Stimulated activated CD8-positive, alpha-beta memory T cell treated with anti-CD3 and anti-CD28 coated beads, Interleukin-7, amount 100 ng/mL, for 24 hours (primary cell): ENCODE data around the gene SEMA4G.

Source experiments
- DNase-seq: peaks from one replicate; pipeline ENCODE4 v3.0.0-alpha.2; 2020; ENCODE audit warnings: low read depth

The SEMA4G gene, protein sequence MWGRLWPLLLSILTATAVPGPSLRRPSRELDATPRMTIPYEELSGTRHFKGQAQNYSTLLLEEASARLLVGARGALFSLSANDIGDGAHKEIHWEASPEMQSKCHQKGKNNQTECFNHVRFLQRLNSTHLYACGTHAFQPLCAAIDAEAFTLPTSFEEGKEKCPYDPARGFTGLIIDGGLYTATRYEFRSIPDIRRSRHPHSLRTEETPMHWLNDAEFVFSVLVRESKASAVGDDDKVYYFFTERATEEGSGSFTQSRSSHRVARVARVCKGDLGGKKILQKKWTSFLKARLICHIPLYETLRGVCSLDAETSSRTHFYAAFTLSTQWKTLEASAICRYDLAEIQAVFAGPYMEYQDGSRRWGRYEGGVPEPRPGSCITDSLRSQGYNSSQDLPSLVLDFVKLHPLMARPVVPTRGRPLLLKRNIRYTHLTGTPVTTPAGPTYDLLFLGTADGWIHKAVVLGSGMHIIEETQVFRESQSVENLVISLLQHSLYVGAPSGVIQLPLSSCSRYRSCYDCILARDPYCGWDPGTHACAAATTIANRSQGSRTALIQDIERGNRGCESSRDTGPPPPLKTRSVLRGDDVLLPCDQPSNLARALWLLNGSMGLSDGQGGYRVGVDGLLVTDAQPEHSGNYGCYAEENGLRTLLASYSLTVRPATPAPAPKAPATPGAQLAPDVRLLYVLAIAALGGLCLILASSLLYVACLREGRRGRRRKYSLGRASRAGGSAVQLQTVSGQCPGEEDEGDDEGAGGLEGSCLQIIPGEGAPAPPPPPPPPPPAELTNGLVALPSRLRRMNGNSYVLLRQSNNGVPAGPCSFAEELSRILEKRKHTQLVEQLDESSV

DNA sequence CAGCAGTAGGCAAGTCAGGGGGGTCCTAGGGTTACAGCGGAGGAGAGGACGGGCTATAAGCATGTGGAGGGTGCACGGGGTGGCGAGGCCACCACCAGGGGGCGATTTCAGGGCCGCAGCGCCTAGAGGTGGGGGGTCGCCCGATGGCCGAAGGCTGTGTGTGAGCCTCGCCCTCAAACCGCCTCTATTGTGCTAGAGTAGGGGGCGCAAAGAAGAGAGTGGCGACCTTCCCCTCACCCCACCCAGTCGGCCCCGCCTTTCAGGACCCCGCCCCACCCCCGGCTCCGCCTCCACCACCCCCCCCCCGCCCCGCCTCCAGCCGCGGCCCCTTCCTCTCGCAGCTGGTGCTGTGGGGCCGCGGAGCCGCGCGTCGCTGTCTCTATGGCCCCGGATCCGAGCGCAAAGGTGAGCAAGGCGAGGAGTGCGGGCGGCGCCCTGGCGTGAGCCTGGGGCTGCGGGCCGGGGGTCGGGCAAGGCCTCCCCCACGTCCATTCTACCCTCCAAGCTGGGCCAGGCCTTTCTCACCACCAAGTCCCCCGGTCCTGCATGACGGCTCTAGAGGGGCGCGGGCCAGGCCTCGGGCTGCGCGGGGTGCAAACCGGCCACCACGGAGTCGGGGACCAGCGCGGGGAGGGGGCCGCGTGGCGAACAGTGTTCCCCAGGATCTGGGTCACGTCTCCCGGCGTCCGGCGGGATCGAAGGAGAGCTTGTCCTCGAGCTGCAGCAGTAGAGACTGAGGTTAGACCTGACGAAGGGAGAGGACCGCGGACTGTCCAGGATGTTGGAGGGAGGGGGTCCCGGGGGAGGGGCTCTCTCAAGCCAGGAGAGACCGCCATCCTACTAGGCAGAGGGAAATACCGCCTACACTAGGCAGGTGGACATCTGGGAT lies at the start of gene SEMA4G:
Gene SEMA4G, plus strand, starts transcription at position 318 of the 889 bp plus-strand sequence. CDS start 3,409 bp downstream, outside the sequence.
- no peak for DNase-seq

DNA sequence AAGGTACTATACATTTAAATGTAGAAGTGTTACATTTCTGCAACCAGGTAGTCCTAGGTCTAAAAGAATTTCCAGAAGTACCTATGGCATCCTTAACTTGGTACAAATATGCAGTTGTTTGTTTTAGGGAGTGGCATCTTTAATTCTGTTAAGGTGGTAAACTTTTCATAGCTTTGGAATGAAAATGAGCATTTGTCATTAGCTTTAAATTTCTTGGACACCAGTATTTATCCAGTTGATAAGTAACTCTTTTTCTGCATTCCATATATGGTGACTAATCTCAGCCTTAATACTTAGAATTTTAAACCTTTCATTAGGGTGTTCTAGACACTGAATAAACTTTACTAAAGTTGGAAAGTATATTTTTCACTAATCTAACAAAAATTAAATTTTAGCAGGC lies 45.7 kb upstream of the SEMA4G start:
- DNase-seq: no peak

DNA sequence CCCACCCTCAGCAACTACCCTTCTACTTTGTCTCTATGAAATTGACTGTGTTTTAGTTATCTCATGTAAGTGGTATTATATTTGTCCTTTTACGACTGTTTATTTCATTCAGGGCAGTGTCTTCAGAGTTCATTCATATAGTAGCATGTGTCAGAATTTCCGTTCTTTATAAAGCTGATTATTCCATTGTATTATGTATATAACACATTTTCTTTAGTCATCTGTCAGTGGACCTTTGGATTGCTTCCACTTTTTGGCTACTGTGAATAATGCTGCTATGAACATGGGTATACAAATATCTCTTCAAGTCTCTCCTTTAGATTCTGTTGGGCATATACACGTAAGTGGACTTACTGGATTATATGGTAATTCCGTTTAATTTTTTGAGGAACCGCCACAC lies 42.0 kb upstream of the SEMA4G start:
- no peak for DNase-seq

DNA sequence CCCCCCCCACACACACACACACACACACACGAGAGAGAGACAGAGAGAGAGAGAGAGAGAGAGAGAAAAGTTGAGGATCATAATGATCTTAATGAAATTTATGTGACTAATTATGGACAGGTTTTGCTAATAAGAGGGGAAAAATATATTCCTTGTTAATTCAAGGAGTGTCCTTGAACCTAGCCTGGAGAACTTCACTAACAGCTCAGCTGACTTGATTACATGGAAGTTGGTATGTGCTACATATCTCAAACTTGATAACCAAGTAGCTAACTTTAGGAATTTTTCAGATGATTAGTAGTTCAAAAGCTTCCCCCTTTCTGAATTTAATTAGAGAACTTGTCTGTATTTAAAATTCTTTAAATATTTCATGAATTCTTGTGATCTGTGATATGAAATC lies 41.3 kb upstream of the SEMA4G start:
- DNase-seq: no peak

DNA sequence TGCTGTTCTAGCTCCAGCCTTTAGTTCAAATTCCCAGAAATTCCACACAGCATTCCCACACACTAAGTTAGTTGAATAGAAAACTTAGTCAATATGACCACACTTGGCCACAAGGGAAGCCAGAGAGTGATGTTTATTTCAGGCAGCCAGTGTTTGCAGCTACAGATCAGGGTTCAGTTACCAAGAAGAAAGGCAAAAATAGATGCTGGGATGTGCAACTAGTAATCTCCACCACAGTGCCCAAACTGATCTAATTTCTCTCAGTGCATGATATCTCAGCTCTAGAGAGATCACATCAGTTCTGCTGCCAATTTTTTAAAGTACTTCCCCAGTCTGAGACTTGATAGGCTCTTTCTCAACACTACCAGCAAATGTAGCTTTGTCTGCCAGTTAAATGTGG lies 38.9 kb upstream of the SEMA4G start:
- no peak for DNase-seq

DNA sequence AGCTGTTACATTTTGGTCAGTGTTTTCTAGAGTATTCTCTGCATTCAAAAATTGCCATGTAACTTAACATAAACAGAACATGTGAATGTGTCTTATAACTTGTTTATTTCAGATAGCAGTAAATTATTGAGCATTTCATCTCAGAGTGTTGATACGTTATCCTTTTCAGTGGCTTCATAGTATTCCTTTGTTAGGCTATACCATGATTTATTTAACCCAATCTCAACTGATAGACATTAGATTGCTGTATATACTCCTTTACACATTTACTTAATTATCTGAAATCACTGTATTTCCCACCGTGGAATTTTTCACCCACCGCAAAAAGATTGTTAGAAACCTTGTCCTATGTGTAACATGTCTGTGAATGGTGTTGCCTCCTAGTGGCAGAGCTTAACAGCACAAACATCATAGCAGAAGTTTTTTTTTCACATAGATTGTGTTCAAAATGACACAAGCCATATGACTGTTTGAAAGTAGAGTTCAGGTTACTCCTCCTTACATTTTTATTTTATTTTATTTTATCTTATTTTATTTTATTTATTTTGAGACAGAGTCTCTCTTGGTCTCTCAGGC lies 35.1 kb upstream of the SEMA4G start:
- DNase-seq: no peak

DNA sequence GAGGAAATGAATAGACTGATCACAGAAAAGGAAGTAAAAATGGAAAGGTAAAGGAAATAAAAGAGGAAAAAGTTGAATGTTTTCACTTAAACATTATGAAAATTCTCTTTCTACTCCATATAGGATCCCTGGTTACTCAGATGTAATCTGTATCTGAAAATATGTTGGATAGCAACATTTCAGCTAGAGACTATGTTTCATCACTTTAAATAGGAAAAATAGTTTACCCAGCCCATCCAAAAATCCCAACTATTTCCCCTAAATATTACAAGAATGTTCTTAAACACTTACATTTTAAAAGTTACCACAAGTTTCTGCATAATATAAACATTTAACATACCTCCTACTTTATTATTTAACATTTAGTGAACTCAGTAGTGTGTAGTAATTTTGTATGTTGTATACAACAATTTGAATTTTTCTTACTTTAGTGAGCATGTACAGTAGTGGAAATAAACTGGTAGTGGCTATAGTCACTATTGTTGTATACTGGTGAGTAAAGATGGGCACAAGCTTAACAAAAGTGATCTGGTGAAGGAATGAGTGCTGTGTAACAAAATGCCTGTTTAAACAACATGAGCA lies 29.4 kb upstream of the SEMA4G start:
- no peak for DNase-seq

DNA sequence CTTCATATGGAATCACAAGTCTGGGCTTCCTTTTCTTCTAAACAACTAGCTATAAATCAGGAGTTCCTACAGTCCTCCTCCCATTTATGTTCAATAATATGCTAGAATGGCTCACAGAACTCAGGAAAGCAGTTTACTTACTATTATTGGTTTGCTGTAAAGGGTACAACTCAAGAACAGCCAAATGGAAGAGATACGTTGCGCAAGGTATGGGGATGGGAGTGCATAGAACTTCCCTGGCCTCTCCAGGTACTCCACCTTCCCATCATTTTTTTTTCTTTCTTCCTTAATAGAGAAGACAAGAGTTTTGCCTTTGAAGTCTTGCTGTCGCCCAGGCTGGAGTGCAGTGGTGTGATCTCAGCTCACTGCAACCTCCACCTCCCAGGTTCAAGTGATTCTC lies 27.1 kb upstream of the SEMA4G start:
- no peak for DNase-seq

DNA sequence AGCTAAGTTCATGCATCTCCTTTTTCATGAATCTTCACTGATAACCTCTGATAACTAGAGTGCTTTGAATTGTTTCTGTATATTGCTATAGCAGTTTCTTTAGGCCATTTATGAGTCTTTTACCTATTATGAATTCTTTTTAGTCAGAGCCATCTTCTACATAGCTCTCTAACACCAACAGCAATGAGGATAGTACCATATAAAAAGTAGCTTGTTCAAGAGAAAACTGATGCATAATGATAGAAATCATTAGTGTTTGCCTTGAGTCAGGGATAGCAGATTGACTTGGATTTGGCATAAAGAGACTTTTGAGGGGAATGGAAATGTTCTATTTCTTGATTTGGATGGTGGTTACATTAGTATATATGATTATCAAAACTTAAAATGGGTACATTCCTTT lies 25.8 kb upstream of the SEMA4G start:
- DNase-seq: no peak

DNA sequence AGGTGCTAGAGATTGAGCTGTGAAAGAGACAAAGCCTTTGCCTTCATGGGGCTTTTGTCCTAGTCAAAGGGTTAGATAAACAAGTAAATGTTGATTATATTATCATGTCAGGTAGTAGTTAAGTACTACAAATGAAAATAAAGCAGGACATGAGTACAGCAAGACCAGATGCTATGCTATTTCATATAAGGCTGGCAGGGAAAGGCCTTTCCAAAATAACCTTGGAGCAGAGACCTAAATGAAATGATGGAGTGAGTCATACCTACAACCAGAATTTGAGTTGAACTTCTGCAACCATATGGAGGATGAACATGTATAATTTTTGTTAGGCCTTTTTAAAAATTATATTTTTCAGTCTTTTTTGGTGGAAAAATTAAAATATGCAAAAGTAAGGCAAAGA lies 23.6 kb upstream of the SEMA4G start:
- no peak for DNase-seq

DNA sequence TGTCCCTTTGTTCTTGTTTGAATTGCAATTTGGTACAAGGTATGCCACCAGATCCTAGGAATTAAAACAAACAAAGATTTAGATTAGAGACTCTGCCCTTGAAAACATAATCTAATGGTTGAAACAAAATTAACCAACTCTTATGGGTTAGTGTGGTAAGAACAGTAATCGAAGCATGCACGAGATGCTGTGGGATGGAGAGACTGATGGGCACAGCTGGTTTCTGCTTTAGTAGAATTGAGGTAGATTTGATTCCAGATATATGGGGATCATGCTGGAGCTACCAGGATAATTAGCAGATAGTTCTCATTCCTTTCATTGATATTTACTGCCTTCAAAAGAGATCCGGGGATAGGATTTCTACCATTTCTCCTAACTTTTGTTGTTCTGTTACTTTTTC lies 20.4 kb upstream of the SEMA4G start:
- DNase-seq: no peak

DNA sequence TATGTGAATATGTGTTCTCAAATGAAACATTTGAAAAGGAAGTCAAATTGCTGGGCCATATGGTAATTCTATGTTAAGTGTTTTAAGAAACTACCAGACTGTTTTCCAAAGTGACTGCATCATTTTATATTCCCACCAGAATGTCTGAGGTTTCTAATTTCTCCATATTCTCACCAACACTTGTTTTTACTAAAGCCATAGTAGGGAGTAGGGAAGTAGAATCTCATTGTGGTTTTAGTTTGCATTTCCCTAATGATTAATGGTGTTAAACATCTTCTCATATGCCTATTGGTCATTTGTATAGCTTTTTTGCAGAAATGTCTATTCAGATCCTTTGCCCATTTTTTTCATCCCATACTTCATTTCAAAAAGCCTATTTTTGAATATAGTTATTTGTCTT lies 9.1 kb upstream of the SEMA4G start:
- no peak for DNase-seq

DNA sequence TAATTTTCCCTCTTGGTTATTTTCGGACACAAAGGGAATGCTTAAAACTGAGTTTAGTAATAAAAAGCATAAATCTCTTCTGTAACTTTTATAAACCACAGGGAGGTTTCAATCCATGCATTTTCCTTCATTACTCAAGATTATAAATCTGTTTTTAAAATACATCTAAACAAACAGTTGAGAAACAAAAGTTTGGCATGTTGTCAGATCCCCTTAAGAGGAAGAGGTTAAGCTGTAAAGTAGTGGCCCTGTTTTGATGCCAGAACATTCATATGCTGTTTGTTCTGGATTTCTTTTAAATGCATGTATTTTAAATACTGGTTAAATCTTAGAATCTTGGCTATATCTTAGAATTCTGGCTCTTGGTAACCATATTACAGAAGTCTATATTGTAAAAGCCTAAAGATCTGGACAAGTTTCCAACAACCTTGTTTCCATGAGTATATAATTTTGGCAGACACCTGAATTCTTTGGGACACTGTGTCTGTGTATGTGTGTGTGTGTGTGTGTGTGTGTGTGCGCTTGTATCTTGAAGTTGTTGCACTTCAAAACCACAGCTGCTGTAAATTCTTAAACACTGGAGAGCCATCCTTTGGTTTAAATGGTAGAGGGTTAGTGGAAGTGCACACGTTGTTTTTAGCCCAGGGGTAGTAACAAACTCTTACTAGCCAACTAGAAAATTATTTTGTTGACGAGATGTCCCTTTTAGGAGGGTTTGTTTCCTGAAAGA lies 6.8 kb upstream of the SEMA4G start:
- DNase-seq: no peak

DNA sequence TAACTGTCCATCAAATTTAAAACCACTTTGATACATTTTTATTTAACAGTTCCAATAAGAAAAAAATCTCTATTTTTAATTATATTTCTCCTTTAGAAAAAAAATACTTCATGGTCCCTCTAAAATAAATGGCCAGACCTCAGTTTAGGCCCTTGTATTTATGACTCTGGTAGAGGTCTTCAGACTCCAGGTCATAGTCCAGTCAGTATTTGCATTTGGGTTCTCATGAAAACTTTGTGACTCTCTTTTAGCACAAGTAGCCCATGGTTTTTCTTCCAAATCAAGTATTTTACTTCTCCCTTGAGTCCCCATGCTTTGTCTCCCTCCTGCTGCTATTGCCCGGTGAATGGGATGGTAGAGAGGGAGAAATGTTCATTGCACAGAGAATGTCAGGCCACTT lies 5.5 kb upstream of the SEMA4G start:
- DNase-seq: no peak

DNA sequence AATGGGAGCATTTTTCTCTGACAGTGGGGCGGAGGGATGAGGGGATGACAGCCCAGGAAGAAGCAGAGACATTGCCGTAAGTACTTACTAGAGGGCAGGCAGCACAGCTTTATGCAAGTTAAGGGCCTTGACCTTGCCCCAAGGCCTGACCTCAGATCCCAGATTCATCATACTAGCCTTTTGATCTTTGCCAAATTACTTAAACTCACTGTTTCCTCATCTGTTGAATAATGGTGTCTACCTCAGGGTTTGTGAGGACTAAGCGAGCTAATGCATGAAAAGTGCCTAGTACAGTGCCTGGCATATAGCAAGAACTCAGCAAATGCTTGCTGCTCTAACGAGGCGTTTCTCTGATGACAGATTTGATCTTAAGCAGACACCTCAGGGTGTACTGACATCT lies 3.5 kb upstream of the SEMA4G start:
- DNase-seq: no peak

DNA sequence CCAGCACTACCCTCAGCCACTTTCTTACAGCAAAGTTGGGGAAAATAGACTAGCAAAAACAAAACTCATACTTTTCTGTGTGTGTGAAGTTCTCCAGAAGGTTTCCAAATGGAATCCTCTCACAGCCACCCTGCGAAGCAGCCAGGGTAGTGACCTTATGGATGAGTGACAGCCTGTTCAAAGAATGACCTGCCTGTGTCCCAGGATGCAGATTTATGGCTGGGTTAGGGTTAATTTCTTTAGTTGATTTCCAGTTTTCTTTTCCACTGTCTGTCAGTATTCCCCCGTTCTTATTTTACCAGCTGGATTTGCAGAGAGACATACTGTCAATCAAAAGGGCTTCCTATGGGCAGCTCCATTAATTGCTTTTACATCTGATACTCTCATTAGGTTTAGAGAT lies 2.4 kb upstream of the SEMA4G start:
- DNase-seq: no peak

DNA sequence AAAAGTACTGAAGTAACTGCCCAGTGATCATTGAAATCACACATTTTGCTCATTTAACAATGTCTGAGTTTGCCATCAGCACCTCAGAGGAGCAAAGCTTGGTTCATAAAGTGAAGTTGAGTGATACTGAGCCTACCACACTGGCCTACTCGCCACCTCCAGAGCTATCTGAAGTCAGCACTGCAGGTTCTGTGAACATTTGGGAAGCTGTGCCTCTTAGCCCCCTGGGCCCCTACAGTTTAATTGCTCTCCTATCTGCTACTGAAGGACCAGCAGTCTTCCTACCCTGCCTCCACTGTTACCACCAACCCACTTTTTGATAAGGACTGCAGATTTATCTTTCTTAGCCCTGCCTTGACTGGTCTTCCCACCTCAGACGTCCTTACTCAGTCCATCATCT lies 2.0 kb upstream of the SEMA4G start:
- no peak for DNase-seq

DNA sequence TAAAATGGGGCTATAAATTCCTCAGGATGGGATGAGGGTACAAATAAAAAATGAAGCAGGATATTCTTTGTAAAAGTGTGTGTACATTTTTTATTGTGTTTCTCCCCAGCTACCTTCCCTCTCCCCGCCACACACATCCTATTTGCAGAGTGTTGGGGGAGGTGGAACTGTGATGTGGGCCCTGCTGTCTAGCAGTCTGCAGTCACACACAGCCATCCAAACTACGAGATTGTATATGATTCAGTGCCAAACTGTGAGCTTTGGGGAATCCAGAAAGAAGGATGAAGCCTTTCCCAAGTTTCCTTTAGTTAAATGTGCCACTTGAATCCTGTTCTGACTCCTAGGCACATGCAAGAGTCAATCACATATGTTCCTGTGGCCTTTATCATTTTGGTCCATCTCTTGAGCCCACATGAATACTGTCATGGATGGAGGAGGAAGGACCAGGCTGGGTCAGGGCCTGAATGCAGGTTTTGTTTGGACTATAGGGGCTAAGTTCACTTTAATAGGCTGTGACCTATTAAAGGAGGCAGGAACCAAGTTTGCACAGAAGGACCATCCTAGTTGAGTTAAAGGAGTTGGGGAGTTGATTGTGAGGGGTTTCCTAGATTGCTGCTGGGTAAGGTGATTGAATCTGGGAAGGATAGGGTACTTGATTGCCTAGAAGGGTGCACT lies 1.1 kb upstream of the SEMA4G start:
- no peak for DNase-seq

DNA sequence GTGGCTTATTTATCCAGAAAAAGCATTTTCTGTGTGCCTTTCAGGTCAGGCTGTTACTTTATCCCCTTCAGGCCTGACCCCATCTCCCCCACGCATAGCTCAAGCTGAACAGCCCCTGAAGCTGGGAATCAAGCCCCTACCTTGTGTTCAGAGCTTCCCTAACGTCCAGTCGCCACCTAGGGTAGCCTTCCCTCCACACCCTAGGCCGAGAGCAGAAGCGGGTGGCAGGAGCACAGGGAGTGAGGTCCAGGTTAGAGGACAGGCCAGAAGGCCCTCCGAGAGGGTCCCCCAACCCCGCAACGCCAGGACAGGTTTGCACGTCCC lies 479 bp upstream of the SEMA4G start:
- no peak for DNase-seq

DNA sequence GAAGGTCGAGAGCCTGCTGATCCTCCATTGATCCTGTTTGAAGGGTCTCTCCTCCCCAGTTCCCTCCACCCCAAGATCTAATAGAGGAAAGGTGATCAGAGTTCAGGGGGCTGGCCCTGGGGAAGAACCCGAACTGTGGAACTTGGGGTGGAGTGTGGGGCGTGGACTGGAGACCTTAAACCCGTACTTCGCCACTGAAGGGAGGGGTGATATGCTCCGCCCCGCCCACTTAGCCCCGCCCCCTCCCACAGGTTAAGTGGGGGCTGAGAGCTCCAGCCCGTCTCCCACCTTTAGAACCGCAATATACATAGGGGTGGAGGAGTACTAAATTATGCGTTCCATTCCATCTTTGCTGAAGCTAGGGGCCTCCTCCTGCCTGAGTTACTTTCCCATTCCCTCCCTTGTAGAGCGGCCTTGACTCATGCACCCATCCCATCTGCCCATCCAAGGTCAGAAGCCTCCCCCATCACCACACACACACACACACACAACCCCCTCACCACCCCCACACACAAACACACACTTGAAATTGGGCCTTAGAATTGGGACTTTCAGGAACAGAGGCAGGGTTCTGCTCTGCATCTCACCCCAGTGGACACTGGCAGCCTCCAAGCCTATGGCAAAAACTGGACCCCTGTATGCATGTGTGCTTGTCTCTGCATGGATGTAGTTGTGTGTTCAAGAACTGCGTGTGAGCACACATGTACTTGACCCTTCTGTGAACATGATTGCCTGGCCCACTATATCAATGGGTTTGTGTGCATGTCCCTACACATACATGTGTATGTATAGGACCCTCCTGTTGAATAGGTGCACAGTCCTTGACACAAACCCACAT lies 991 bp downstream of the SEMA4G start:
- no peak for DNase-seq
